WTC11 (cell line): ENCODE data around the gene ABR. TPM values are rescaled to one million over a fixed set of nuclear protein-coding genes. Genes with fewer than 3 reads are reported as not detected.

ENCODE experiments used
- AR ChIP-seq: fragments of 250-450 bp; sonication (Bioruptor Pico); IDR thresholded peaks from 2 replicates; pipeline ENCODE4 v1.9.0; 2021; ENCODE audit warnings: mild to moderate bottlenecking
- ATF1 ChIP-seq: sonication (generic); formaldehyde crosslinking; IDR thresholded peaks from 2 replicates; pipeline ENCODE4 v1.8.1; 2023; ENCODE audit warnings: mild to moderate bottlenecking, moderate library complexity, missing genetic modification reagents
- ATF2 ChIP-seq: sonication (generic); formaldehyde crosslinking; IDR thresholded peaks from 2 replicates; pipeline ENCODE4 v1.8.1; 2022; ENCODE audit warnings: low read depth, missing genetic modification reagents, borderline replicate concordance
- CREM ChIP-seq: sonication (generic); formaldehyde crosslinking; IDR thresholded peaks from 2 replicates; pipeline ENCODE4 v1.8.1; 2022; ENCODE audit warnings: mild to moderate bottlenecking, missing genetic modification reagents, moderate library complexity
- ELF4 ChIP-seq: sonication (generic); formaldehyde crosslinking; IDR thresholded peaks from 2 replicates; pipeline ENCODE4 v1.8.1; 2022; ENCODE audit warnings: low read depth, mild to moderate bottlenecking, moderate library complexity, missing genetic modification reagents
- EMX1 ChIP-seq: fragments of 250-450 bp; sonication (Bioruptor Pico); IDR thresholded peaks from 2 replicates; pipeline ENCODE4 v1.8.0; 2021; ENCODE audit warnings: mild to moderate bottlenecking
- FOXJ3 ChIP-seq: sonication (generic); formaldehyde crosslinking; IDR thresholded peaks from 2 replicates; pipeline ENCODE4 v1.9.0; 2021; ENCODE audit warnings: missing genetic modification reagents, mild to moderate bottlenecking, borderline replicate concordance
- FOXP1 ChIP-seq: sonication (generic); formaldehyde crosslinking; IDR thresholded peaks from 2 replicates; pipeline ENCODE4 v1.8.0; 2022; ENCODE audit warnings: missing genetic modification reagents, mild to moderate bottlenecking, moderate library complexity, borderline replicate concordance
- HMGA2 ChIP-seq: fragments of 250-450 bp; sonication (Bioruptor Pico); IDR thresholded peaks from 2 replicates; pipeline ENCODE4 v1.4.0; 2021; ENCODE audit warnings: mild to moderate bottlenecking, moderate library complexity
- IRF1 ChIP-seq: sonication (generic); formaldehyde crosslinking; IDR thresholded peaks from 2 replicates; pipeline ENCODE4 v1.8.0; 2023; ENCODE audit warnings: missing genetic modification reagents
- IRF2 ChIP-seq: sonication (generic); formaldehyde crosslinking; IDR thresholded peaks from 2 replicates; pipeline ENCODE4 v1.8.0; 2022; ENCODE audit warnings: low read depth, missing genetic modification reagents, borderline replicate concordance
- MYBL2 ChIP-seq: sonication (generic); formaldehyde crosslinking; IDR thresholded peaks from 2 replicates; pipeline ENCODE4 v1.8.1; 2023; ENCODE audit warnings: mild to moderate bottlenecking, moderate library complexity, missing genetic modification reagents
- NFATC4 ChIP-seq: fragments of 250-450 bp; sonication (Bioruptor Pico); IDR thresholded peaks from 2 replicates; pipeline ENCODE4 v1.9.0; 2021; ENCODE audit warnings: mild to moderate bottlenecking
- PRRX2 ChIP-seq: fragments of 250-450 bp; sonication (Bioruptor Pico); IDR thresholded peaks from 2 replicates; pipeline ENCODE4 v1.8.0; 2021; ENCODE audit warnings: mild to moderate bottlenecking
- TEAD4 ChIP-seq: sonication (generic); formaldehyde crosslinking; IDR thresholded peaks from 2 replicates; pipeline ENCODE4 v1.8.0; 2022; ENCODE audit warnings: mild to moderate bottlenecking, missing genetic modification reagents
- USF1 ChIP-seq: sonication (generic); formaldehyde crosslinking; IDR thresholded peaks from 2 replicates; pipeline ENCODE4 v1.8.0; 2022; ENCODE audit warnings: mild to moderate bottlenecking, missing genetic modification reagents
- ZNF219 ChIP-seq: sonication (generic); formaldehyde crosslinking; IDR thresholded peaks from 2 replicates; pipeline ENCODE4 v1.8.0; 2023; ENCODE audit warnings: missing genetic modification reagents, mild to moderate bottlenecking, borderline replicate concordance
- total RNA-seq: library from RNA; stranded (reverse); gene quantifications from 3 replicates; pipeline ENCODE4 v1.2.3, GENCODE V29; 2021
- TF ChIP-seq, protein P1 (sequence below): sonication (generic); formaldehyde crosslinking; IDR thresholded peaks from 2 replicates; pipeline ENCODE4 v1.8.0; 2022; ENCODE audit warnings: missing genetic modification reagents
- TF ChIP-seq, protein P2 (sequence below): fragments of 200-600 bp; IDR thresholded peaks from 2 replicates; pipeline ENCODE4 v1.8.0; 2022; ENCODE audit warnings: antibody characterized with exemption
- TF ChIP-seq, protein P3 (sequence below): sonication (generic); formaldehyde crosslinking; IDR thresholded peaks from 2 replicates; pipeline ENCODE4 v1.8.1; 2023; ENCODE audit warnings: mild to moderate bottlenecking, missing genetic modification reagents
- TF ChIP-seq, protein P4 (sequence below): sonication (generic); formaldehyde crosslinking; IDR thresholded peaks from 2 replicates; pipeline ENCODE4 v1.8.0; 2023; ENCODE audit warnings: mild to moderate bottlenecking, missing genetic modification reagents
- TF ChIP-seq, protein P5 (sequence below): sonication (generic); formaldehyde crosslinking; IDR thresholded peaks from 2 replicates; pipeline ENCODE4 v1.8.0; 2022; ENCODE audit warnings: mild to moderate bottlenecking, missing genetic modification reagents

ABR gene
- total RNA-seq, 1 experiment from 2014 or later: 38.0 TPM

DNA sequence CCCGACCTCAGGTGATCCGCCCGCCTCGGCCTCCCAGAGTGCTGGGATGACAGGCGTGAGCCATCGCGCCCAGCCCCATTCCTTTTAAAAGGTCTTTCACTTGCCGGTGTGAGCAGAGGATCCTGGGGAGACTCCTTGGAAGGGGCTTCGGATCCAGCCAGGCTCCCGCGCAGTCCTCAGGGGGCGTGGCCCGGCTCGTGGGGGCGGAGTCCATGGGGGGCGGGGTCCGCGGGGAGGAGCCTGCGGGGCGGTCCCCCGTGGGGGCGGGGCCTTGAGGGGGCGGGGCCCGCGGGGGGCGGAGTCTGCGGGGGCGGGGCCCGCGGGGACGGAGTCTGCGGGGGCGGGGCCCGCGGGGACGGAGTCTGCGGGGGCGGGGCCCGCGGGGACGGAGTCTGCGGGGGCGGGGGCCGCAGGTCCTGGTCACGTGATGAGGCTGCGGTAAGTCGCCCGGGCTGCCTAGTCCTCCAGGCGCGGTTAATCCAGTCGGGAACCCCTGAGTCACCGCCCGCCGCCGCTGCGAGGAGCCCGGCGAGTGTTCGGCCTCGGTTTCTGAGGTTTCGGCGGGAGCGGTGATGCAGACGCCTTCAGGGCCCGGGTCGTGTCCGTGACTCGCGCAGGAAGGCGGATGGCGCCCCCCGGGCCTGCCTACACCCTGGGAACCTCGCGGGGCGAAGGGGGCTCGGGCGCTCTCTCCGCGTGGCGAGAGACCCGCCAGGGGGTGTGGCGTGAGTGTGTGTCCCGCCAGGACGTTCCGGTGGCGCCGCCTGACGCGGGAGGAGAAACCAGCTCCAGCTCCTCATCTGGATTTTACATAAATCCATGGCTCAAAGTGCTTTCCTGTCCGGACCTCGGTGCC, 23.6 kb upstream of the ABR start (continued):
- TF ChIP-seq, protein P1, sequence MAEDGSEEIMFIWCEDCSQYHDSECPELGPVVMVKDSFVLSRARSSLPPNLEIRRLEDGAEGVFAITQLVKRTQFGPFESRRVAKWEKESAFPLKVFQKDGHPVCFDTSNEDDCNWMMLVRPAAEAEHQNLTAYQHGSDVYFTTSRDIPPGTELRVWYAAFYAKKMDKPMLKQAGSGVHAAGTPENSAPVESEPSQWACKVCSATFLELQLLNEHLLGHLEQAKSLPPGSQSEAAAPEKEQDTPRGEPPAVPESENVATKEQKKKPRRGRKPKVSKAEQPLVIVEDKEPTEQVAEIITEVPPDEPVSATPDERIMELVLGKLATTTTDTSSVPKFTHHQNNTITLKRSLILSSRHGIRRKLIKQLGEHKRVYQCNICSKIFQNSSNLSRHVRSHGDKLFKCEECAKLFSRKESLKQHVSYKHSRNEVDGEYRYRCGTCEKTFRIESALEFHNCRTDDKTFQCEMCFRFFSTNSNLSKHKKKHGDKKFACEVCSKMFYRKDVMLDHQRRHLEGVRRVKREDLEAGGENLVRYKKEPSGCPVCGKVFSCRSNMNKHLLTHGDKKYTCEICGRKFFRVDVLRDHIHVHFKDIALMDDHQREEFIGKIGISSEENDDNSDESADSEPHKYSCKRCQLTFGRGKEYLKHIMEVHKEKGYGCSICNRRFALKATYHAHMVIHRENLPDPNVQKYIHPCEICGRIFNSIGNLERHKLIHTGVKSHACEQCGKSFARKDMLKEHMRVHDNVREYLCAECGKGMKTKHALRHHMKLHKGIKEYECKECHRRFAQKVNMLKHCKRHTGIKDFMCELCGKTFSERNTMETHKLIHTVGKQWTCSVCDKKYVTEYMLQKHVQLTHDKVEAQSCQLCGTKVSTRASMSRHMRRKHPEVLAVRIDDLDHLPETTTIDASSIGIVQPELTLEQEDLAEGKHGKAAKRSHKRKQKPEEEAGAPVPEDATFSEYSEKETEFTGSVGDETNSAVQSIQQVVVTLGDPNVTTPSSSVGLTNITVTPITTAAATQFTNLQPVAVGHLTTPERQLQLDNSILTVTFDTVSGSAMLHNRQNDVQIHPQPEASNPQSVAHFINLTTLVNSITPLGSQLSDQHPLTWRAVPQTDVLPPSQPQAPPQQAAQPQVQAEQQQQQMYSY (CRISPR knock-in tag): no peak
- TF ChIP-seq AR (CRISPR knock-in tag): no peak
- no peak for TF ChIP-seq FOXP1 (CRISPR knock-in tag)
- TF ChIP-seq, protein P2, sequence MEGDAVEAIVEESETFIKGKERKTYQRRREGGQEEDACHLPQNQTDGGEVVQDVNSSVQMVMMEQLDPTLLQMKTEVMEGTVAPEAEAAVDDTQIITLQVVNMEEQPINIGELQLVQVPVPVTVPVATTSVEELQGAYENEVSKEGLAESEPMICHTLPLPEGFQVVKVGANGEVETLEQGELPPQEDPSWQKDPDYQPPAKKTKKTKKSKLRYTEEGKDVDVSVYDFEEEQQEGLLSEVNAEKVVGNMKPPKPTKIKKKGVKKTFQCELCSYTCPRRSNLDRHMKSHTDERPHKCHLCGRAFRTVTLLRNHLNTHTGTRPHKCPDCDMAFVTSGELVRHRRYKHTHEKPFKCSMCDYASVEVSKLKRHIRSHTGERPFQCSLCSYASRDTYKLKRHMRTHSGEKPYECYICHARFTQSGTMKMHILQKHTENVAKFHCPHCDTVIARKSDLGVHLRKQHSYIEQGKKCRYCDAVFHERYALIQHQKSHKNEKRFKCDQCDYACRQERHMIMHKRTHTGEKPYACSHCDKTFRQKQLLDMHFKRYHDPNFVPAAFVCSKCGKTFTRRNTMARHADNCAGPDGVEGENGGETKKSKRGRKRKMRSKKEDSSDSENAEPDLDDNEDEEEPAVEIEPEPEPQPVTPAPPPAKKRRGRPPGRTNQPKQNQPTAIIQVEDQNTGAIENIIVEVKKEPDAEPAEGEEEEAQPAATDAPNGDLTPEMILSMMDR: no peak
- TF ChIP-seq ATF2: no peak
- TF ChIP-seq HMGA2 (CRISPR knock-in tag): no peak
- TF ChIP-seq IRF1 (CRISPR knock-in tag): no peak
- TF ChIP-seq, protein P3, sequence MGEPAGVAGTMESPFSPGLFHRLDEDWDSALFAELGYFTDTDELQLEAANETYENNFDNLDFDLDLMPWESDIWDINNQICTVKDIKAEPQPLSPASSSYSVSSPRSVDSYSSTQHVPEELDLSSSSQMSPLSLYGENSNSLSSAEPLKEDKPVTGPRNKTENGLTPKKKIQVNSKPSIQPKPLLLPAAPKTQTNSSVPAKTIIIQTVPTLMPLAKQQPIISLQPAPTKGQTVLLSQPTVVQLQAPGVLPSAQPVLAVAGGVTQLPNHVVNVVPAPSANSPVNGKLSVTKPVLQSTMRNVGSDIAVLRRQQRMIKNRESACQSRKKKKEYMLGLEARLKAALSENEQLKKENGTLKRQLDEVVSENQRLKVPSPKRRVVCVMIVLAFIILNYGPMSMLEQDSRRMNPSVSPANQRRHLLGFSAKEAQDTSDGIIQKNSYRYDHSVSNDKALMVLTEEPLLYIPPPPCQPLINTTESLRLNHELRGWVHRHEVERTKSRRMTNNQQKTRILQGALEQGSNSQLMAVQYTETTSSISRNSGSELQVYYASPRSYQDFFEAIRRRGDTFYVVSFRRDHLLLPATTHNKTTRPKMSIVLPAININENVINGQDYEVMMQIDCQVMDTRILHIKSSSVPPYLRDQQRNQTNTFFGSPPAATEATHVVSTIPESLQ (CRISPR knock-in tag): no peak
- TF ChIP-seq, protein P4, sequence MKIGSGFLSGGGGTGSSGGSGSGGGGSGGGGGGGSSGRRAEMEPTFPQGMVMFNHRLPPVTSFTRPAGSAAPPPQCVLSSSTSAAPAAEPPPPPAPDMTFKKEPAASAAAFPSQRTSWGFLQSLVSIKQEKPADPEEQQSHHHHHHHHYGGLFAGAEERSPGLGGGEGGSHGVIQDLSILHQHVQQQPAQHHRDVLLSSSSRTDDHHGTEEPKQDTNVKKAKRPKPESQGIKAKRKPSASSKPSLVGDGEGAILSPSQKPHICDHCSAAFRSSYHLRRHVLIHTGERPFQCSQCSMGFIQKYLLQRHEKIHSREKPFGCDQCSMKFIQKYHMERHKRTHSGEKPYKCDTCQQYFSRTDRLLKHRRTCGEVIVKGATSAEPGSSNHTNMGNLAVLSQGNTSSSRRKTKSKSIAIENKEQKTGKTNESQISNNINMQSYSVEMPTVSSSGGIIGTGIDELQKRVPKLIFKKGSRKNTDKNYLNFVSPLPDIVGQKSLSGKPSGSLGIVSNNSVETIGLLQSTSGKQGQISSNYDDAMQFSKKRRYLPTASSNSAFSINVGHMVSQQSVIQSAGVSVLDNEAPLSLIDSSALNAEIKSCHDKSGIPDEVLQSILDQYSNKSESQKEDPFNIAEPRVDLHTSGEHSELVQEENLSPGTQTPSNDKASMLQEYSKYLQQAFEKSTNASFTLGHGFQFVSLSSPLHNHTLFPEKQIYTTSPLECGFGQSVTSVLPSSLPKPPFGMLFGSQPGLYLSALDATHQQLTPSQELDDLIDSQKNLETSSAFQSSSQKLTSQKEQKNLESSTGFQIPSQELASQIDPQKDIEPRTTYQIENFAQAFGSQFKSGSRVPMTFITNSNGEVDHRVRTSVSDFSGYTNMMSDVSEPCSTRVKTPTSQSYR (CRISPR knock-in tag): no peak
- TF ChIP-seq CREM (CRISPR knock-in tag): no peak
- TF ChIP-seq MYBL2 (CRISPR knock-in tag): no peak
- no peak for TF ChIP-seq ATF1 (CRISPR knock-in tag)
- TF ChIP-seq PRRX2: no peak
- no peak for TF ChIP-seq ELF4 (CRISPR knock-in tag)
- no peak for TF ChIP-seq IRF2
- no peak for TF ChIP-seq TEAD4
- TF ChIP-seq FOXJ3 (CRISPR knock-in tag): no peak
- no peak for TF ChIP-seq ZNF219 (CRISPR knock-in tag)
- TF ChIP-seq, protein P5, sequence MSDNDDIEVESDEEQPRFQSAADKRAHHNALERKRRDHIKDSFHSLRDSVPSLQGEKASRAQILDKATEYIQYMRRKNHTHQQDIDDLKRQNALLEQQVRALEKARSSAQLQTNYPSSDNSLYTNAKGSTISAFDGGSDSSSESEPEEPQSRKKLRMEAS (CRISPR knock-in tag): peak; percentile 43
- no peak for TF ChIP-seq EMX1
- TF ChIP-seq NFATC4 (CRISPR knock-in tag): no peak
- peak; percentile 83 for TF ChIP-seq USF1 (CRISPR knock-in tag)
